GM12892 (cell line): ENCODE measurements around the gene LINC01488.

Experiments used
- DNase-seq: peaks from one replicate; pipeline ENCODE4 v3.0.0; 2011; ENCODE audit not compliant: insufficient read length
- FAIRE-seq: peaks from 2 replicates; lab custom pipeline; 2011; peaks lifted over from hg19 to GRCh38; lab: Jason Lieb, UNC
- POLR2A ChIP-seq: IDR thresholded peaks from 2 replicates; pipeline ENCODE4 v1.6.1; 2011; ENCODE audit warnings: low read depth, low read length, control low read depth
- POLR2AphosphoS5 ChIP-seq: IDR thresholded peaks from 2 replicates; pipeline ENCODE4 v1.6.1; 2011; ENCODE audit warnings: low read depth, low read length, control low read depth
- TAF1 ChIP-seq: IDR thresholded peaks from 2 replicates; pipeline ENCODE4 v1.6.1; 2011; ENCODE audit warnings: low read depth, mild to moderate bottlenecking, control low read depth, low read length, borderline replicate concordance

LINC01488 gene

GRCh38 chr11:69448471-69449284, 32.8 kb upstream of the LINC01488 start:
- FAIRE-seq (no peak), DNase-seq (no peak)
- TF ChIP-seq POLR2AphosphoS5 (no peak), POLR2A (no peak), TAF1 (no peak)

GRCh38 chr11:69449320-69450063, 32.0 kb upstream of the LINC01488 start:
- DNase-seq (no peak), FAIRE-seq (no peak)
- no peak for TF ChIP-seq POLR2AphosphoS5

GRCh38 chr11:69450064-69450856, 31.2 kb upstream of the LINC01488 start:
- DNase-seq (no peak), FAIRE-seq (no peak)
- no peak for TF ChIP-seq POLR2A
- no peak for TF ChIP-seq TAF1
- TF ChIP-seq POLR2AphosphoS5: no peak

GRCh38 chr11:69450857-69451220, 30.6 kb upstream of the LINC01488 start:
- TF ChIP-seq TAF1: no peak
- TF ChIP-seq POLR2AphosphoS5: no peak
- TF ChIP-seq POLR2A: no peak
- FAIRE-seq (no peak), DNase-seq (no peak)

- DNase-seq: no peak
- no peak for FAIRE-seq
- no peak for TF ChIP-seq TAF1
Measured at GRCh38 chr11:69451289-69451688, 30.2 kb upstream of the LINC01488 start.

- FAIRE-seq (no peak), DNase-seq (no peak)
- no peak for TF ChIP-seq POLR2A
- no peak for TF ChIP-seq POLR2AphosphoS5
- no peak for TF ChIP-seq TAF1
Measured at GRCh38 chr11:69452206-69452987, 29.1 kb upstream of the LINC01488 start.

- FAIRE-seq (no peak), DNase-seq (no peak)
- TF ChIP-seq POLR2A (no peak), TAF1 (no peak), POLR2AphosphoS5 (no peak)
Measured at GRCh38 chr11:69453151-69453550, 28.3 kb upstream of the LINC01488 start.

- TF ChIP-seq POLR2AphosphoS5 (no peak), TAF1 (no peak), POLR2A (no peak)
- DNase-seq: no peak
- FAIRE-seq: no peak
Measured at GRCh38 chr11:69454018-69454417, 27.4 kb upstream of the LINC01488 start.

- TF ChIP-seq POLR2A: no peak
- no peak for TF ChIP-seq TAF1
- no peak for TF ChIP-seq POLR2AphosphoS5
- DNase-seq (no peak), FAIRE-seq (no peak)
Measured at GRCh38 chr11:69455969-69456368, 25.5 kb upstream of the LINC01488 start.

GRCh38 chr11:69456712-69457111, 24.8 kb upstream of the LINC01488 start:
- DNase-seq: no peak
- TF ChIP-seq TAF1: no peak
- no peak for TF ChIP-seq POLR2A
- TF ChIP-seq POLR2AphosphoS5: no peak
- FAIRE-seq: no peak

- TF ChIP-seq TAF1 (no peak), POLR2AphosphoS5 (no peak), POLR2A (no peak)
- FAIRE-seq: no peak
- no peak for DNase-seq
Measured at GRCh38 chr11:69459848-69460539, 21.5 kb upstream of the LINC01488 start.
